ENCODE measurements around the gene FRMPD2. TPM values are rescaled to one million over a fixed set of nuclear protein-coding genes. Genes with fewer than 3 reads are reported as not detected.
"Not testable (repeated sequence)": the region's sequence is repeated elsewhere in the genome, so short reads cannot be mapped to it uniquely, and the experiment has no call there.

Gene FRMPD2
- total RNA-seq, 1 donor from 2014 or later, result not detected

DNA sequence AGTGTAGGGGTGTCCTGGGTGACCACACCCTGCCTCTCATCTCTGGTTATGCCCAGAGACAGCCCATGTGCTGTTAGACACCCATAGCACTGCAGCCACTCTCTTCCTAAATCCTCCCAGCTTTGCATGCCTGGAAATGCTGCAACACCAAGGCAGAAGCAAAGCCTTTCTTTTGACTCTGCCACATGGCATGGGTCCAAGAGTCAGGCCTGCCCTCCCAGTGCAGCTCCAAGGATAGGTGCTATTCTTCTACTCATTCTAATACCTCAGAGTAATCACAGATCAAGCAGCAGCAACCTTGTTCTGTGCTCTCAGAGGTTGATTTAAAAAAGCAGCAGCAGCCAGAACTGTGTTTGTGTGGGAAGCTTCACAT lies 23.4 kb downstream of the FRMPD2 start:
- no peak for DNase-seq

DNA sequence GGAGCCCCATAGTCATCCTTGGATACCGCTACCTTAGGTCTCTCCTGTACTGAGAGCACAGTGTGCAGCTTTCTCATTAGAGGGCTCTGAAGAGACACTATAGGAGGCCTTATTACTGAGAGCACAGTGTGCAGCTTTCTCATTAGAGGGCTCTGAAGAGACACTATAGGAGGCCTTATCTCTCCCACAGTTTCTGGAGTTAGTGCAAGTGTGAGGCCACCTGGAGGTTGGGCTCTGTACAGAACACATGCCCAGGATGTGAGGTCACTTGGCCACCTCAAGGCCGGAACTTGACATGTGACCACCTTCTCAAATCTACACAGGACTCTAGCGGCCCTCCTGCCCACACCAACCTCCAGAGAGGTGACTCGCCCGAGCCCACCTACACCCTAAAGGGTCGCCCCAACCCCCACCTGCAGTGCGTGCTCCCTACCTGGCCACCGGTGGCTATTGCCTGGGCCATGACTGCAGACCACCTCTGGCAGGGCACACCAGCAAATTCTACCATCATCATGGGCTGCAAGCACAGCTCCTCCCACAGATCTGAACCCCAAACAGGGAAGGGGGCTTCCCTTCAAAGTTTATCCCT lies 24.6 kb downstream of the FRMPD2 start:
- no peak for DNase-seq

DNA sequence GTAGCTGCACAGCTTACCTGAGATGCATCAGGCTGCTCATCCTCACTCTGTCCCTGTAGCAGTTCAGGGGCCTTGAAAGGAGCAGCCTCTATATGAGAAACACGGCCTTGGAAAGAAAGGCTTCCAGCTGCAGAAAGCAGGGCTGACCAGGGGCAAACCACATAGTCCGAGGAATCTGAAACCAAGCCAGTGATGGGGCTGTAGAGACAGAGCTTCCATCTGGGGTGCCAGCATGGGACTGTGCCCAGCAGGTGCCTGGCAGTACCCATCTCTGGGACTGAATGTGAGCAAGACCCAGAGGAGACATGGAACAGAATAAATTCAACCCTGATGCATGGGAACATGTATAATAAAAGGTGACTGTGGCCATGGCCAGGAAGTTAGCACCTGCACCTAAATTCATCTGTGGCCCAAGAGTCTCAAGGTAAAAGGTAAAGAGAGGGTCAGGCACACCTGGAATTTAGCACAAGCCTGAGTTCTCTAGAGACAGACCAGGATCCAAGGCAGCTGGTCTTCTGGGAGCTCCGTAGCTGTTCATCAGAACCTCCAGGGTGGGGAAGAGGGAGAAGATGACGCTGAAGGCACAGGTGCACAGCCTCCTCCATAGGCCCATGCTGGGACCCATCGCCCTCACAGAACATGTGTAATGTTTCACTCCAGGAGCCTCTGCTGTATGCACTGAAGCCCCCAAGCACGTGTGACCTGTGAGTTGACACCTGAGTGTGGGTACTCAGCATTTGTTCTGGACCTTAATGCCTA lies 25.3 kb downstream of the FRMPD2 start:
- DNase-seq, result no peak

DNA sequence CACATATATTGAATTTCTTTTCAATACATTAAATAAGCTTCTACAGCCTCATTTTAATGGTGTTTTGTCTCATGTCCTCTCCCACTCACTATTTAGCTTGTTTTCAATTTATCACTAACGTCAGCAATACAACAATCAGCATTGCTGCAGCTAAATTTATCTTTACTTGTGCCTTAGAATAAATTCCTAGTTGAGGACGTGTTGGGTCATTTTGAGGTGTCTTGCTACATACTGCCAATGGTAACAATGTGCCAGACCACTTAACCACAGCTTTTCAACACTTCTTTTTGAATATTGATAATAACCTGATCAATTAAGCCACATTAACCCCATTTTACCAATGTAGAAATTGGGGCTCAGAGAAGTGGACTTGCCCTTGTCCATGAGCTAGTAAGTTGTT lies 26.0 kb downstream of the FRMPD2 start:
- no peak for DNase-seq

DNA sequence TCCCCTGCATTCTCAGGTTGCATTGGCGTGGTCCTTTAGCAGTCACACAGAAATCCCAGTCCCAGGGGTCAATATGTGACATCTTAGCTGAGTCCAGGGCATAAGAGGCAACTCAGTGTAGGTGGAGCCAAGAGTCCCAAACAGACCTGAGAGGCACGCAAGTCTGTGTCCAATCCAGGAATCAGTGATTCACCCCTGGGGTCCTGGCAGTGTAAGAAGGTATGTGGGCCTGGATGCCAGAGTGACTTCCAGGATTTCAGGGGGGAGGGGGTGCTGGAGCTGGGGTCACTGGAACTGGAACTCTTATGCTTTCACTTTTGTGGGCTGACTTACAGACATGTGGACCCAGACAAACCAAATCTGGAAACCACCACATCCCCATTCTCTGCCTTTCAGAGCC lies 26.8 kb downstream of the FRMPD2 start:
- DNase-seq, result no peak

DNA sequence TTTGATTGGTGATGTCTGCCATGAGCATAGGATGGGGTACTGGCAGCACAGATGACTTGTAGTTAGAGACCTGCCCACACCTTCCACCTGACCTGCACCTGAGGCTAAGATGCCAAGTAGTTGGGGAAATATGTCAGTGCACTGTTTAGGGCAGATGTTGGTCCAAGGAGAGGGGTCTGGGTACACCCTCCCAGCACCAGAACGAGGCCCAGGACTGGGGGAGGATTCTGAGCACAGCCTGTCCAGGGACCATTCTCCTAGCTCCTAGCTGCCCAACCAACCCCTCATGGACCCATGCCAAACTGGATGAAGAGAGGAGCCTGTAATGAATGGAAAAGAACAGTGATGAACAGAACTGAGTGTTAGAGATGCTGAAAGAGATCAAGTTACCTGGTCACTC lies 28.0 kb downstream of the FRMPD2 start:
- DNase-seq, result no peak

DNA sequence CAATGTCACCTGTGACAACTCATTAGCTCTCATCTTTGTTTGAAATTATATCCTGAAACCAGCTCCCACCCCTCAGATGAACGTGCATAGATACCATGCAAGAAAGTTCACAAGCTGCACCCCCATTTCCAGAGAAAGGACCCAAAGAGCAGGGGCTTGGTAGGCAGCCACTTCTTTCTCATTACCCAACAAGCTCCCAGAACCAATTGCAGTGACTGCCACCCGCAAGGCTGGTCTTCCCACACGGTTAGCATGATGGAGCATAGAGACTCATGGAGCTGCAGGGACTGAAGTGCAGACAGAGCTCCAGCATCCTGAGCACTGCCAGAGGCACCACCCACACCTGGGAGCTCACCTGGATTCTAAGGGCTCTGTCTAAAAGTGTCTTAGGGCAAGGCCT lies 28.5 kb downstream of the FRMPD2 start:
- DNase-seq, result no peak

DNA sequence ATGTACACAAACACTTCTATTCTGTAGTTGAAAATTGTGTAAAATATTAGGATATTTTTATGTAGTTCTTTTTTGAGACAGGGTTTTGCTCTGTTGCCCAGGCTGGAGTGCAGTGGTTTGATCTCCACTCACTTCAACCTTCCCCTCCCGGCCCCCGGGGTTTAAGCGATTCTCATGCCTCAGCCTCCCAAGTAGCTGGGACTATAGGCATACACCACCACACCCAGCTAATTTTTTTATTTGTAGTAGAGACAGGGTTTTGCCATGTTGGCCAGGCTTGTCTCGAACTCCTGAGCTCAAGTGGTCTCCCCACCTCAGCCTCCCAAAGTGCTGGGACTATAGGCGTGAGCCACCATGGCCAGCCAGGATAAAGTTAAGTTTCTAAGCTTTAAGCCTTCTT lies 30.6 kb downstream of the FRMPD2 start:
- DNase-seq, result not testable (repeated sequence)

DNA sequence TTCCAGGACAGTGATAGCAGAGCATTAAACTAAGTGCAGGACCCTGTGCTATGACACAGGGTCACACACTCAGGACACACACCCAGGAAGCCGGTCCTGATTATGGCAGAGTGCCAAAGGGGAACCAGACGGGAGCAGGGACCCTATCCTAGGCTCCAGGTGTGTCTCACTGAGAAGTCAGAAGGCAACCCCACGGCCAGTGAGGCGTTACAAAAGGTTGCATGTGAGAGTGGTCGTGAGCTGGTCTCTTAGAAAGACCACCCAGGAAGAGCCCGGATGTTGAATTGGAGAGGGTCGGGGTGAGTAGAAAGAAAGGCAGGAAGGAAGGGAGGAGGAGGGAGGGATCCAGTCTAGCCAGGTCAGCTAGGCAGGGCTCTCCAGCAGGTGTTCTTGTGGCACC lies 31.0 kb downstream of the FRMPD2 start:
- DNase-seq, result no peak

DNA sequence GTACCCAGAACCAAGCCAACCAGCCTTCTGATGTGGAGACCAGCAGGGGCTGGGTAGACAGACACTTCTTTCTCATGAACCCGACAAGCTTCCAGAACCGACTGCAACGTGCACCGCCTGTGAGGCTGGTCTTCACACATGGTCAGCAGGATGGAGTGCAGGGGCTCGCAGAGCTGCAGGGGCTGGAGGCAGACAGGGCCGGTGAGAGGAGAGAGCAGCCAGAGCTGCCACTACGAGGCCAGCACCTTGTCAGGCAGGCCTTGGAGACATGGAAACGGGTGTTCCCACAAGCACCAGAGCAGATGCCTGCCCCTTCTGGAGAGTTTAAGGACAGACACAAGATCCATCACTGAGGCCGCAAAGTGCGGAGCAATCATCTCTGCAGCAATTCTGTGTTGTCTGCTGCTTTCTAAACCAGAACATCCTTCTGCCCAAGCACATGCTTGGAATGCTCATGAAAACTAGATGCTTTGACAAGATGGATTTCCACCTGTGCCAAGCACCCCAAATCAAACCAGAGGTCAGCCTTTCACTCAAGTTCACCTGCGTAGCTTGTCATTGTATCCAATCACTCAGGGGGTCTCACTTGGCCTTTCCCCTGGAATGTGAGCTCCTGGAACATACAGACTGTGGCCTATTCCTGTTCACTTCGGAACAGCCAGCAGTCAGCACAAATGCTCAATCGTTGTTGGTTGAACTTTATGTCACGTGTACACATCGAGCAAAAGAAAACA lies 32.2 kb downstream of the FRMPD2 start:
- DNase-seq, result no peak

DNA sequence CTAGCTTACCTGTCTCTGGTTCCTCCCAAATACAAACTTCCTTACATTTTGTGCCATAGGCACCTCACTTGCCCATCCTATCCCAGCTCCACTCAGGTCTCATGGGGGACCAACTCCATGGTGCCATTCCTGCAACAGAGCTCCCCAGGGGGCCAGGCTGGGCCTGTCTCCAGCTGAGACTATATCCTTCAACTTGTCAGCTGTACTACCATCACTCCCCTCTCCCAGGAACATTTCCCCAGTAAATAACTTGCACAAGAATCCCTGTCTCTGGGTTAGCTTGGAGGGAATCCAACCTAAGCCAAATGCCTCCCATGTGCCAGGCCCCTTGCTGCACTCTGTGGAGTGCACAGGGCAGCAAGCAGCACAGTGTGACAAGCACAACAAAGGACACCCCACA lies 33.2 kb downstream of the FRMPD2 start:
- DNase-seq, result no peak

DNA sequence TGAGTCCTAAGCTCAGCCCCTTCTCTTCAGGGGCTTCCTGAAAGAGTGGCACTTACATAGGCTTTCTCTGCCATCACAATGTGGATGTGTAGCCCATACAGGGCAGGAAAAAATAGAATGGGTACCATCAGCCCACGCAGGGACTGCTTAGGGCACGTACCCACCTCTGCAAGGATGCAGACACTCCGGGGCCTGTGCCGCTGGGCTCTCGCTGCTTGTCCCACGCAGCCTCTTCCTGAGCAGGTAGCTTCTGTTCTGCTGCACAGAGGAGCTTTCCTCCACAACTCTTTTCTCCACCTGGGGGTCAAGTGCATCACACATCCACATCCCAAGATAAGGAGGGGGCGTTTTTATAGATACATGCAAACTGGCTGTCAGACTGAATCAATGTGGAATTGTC lies 34.3 kb downstream of the FRMPD2 start:
- DNase-seq, result no peak

DNA sequence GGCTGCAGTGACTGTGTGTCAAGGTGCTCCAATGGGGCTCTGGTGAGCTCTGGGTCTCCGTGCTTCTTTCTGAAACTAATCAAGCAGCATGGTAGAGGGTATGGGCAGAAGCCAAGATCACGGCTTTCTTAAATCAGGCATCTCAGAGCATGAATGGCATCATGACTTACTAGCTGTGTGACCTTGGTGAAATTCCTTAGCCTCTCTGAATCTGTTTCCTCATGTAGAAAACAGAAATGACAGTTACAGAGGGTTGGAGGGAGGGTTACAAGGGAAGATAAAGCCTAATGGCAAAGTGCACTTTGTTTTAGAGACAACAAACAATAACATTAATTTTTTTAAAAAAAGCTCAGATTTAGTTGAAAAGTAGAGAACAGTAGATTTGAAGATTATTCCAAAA lies 34.9 kb downstream of the FRMPD2 start:
- no peak for DNase-seq

DNA sequence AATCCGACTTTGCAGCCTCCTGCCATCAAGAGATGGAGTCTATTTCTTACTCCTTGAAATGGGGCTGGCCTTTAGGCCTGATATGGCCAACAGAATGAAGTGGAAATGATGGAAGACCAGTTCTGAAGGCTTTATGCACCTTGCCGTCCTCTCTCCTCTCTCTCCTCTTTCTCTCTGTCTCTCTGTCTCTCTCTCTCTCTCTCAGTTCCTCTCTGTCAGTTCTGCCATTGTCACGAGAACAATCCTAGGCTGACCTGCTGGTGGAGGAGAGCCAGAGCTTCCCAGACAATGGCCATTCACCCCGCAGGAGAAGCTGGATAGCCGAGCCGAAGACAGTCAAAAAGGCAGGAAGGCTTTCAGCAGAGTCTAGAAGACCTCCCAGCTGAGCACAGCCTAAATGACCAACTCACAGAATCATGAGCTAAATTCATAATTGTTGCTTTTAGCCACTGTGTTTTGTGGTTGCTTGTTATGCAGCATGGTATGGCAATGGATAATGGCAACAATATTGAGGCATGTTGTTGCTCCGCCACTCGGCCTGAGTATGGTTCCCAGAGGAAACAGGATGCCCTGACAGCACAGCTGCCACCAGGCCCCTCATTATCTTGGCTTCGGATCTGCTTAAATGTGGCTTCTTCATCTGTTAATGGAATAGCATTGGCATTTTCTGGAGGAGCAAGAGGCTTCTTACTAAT lies 35.5 kb downstream of the FRMPD2 start:
- no peak for DNase-seq

DNA sequence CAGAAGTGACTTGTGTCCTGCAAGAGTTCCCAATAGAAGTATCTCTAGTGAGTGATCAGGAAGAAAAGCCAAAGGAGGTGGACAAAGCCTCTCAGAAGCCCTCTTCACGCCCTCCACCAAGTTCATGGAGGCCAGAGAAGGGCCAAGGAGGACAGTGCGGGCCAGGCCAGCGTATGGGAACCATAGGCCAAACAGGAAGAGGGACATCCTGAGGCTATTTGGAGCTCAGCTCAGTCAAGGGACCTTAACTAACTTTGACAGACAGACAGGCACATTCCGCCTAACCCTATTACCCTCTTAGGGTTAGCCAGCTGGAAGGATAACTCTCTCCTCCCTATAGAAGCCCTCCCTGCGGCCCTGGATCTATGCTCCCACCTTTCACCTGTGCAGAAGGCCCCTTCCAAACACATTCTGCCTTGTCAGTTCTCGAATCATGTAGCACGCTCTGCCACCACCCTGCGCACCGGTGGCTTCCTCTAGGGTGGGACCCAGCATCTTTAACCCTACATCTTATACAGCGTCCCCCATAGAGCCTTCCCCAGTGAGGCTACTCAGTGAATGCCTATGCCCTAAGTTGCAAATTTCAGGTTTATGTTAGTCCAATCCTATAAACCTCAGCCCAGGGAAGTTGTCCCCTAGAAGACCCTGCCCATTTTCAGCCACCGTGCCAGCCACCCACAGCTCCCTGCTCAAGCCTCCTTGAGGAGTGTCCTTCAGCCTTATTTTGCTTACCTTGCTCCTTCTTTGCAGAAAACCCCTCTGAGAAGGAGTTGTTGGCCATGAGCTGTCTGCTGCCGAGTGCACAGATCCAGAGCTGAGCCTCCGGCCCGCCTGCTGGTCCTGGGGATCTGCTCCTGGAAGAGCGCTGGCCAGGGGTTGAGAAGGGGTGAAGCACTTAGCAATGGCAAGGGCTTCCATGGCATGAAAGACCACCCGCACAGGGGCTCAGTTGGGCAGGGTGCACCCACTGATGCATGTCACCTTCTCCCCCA lies 36.9 kb downstream of the FRMPD2 start:
- no peak for DNase-seq

DNA sequence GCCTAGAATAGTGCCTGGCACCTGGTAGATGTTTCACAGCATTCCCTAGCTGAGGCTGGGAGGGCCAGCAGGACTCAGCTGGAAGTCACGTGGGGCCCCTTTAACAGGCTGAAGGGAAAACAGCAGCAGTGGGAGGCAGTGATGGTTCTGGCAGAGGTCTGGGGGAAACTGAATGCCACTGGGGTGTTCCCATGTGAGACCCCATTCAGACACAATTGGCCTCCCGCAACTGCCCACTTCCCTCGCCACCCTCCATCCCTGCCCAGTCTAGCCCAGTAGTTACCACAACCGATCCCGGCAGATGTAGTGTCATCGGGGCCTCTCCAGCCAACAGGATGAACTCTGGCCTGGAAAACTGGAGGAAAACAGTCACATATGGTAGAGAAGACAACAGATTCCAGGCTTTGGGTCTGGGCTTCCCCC lies 38.3 kb downstream of the FRMPD2 start:
- DNase-seq, result no peak

DNA sequence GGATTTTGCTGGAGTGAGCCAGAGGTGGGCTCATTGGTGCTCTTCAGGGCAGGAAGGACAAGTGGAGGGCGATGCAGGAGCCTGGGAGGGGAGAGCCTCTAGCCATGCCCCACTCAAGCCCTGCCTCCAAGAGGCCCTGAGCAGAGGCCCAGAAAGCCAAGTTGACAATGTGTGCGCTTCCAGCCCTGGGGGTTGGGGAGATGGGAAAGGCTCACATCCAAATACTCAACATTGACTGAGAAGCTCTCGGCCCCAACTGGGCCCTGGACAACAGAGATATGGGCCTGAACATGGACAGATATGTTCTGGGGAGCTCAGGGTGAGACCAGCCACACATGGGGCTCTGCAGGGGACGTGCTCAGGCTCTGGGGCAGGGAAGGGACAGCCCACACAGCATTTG lies 39.0 kb downstream of the FRMPD2 start:
- no peak for DNase-seq

DNA sequence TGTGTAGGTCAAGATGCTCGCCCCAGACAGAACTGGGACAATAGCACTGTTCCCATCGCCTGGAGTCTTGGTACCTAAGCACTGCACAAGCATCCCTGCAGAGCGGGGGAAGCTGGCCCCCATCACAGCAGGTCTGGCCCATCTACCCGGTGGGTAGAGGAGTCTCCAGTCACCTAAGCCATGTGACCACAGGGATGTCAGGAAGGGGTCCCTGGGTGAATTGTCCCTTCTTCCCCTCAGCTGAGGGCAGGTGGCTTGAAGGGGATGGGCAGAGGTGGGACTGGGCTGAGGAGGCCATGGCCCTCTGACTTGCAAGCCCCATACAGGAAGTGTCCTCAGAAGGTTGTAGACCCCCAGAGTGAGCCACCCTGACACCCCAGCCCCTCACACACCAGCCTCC lies 39.7 kb downstream of the FRMPD2 start:
- DNase-seq, result no peak

DNA sequence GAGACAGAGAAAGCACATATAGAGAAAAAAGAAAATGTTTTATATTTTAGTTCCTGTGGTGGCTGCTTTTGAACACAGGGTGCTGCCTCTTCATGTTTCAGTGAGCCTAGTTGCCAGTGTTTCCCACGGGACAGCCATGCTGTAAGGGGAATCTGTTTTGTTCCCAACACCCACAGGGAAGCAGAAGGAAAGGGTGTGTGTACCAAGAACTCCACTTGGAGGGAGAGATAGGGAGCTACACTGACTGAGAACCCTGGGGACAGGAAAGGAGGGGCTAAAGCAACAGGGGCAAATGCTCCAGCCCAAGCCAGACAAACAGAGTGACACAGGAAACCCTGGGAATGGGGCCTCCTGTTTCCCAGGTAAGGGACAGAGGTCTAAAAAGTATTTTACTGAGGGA lies 40.2 kb downstream of the FRMPD2 start:
- no peak for DNase-seq

DNA sequence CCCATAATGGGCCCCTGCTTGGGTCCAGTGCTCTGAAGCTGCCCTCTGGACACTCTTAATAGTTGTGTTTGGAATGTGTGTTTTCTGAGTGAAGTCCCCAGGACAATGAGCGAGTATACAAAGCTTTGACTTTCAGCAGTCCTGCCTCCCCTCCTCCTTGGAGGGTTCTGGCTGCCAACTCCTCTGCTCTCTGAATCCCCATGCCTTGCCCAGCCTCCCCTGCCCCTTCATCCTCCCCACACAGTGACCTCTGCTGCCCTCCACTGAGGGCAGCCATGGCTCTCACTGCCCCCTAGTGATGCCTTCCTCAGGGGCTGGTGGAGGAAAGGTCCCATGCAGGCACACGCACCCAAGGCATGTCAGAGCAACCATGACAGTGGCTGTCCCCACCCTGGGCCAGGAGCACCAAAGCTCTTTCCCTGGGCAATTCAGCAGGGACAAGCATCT lies 40.9 kb downstream of the FRMPD2 start:
- DNase-seq, result no peak

DNA sequence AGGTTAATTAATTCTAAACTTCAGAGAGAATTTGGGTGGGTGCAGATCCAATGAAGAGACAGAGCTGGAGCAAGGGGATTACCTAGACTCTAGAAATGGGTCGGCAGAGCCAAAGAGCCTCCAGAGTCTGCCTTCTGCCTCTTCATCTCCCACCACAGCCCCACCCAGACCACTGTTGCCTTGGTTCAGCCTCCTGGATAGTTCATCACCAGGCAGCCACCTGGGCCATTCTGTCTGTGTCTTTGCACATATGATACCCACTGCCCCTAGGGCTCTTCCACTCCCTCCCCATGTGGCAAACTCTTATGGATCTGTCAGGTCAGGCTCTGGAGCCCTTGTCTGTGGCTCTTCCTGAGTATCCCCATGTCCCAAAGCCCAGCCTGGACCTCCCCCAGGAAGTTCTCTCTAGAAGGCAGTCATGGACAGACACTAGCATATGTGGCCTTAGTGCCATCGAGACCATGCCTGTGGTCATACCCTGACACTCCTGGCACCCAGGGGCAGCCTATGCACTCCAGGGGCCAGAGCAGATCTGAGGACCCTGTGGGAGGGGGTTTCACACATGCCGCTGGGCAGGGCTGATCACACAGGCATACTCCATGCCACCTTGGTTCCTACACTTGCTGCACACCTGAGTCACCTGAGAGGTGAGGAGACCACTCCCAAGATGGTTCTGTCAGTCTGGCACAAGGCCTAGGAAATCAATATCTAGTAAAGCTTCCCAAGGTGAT lies 41.6 kb downstream of the FRMPD2 start:
- DNase-seq, result no peak

Data from skin of body (tissue), 2 donors.